Peyer's patch (tissue), 4 donors: ENCODE data around the gene COMMD2. TPM values are rescaled to one million over a fixed set of nuclear protein-coding genes. Genes with fewer than 3 reads are reported as not detected.

Source experiments
- DNase-seq, 3 donors: peaks; one replicate each; pipeline ENCODE4 v3.0.0-alpha.2; 2017 to 2019
- H3K27ac ChIP-seq, 4 donors: fragments of 200-600 bp; sonication (generic); one replicate each; pipeline ENCODE4 v1.5.1; 2016 to 2019
- H3K27me3 ChIP-seq, 2 donors: fragments of 200-600 bp; sonication (generic); one replicate each; pipeline ENCODE4 v1.5.1; 2019
- H3K36me3 ChIP-seq, 3 donors: fragments of 200-600 bp; sonication (generic); one replicate each; pipeline ENCODE4 v1.5.1; 2016 to 2019
- H3K4me1 ChIP-seq, 4 donors: fragments of 200-600 bp; sonication (generic); one replicate each; pipeline ENCODE4 v1.5.1; 2016 to 2019
- H3K4me3 ChIP-seq, 4 donors: fragments of 200-600 bp; sonication (generic); 1 replicate in 3 of 4; 2 replicates in 1 of 4; pipeline ENCODE4 v1.5.1; 2016 to 2019; ENCODE audit warnings: mild to moderate bottlenecking in 1 of 4
- H3K9me3 ChIP-seq, 4 donors: fragments of 200-600 bp; sonication (generic); one replicate each; pipeline ENCODE4 v1.5.1; 2016 to 2019; ENCODE audit warnings: mild to moderate bottlenecking in 1 of 4
- CTCF ChIP-seq, 6 experiments: fragments of 450-650 bp in 4 of 6; fragments of 200-600 bp in 2 of 6; sonication (generic) in 1 of 6; IDR thresholded peaks; one replicate each; pipeline ENCODE4 v1.5.1; 2017 to 2019; ENCODE audit warnings: antibody characterized with exemption in 6 of 6, mild to moderate bottlenecking in 3 of 6, moderate library complexity in 1 of 6
- POLR2A ChIP-seq, 2 donors: fragments of 450-650 bp; IDR thresholded peaks; one replicate each; pipeline ENCODE4 v1.5.1; 2017; ENCODE audit warnings: antibody characterized with exemption in 2 of 2, mild to moderate bottlenecking in 2 of 2, moderate library complexity in 2 of 2
- total RNA-seq, 4 donors: library from RNA; depleted of rRNA; stranded (reverse); fragments of >200 nt; gene quantifications; one replicate each; pipeline ENCODE4 v1.1.0, GENCODE V29; 2016

The COMMD2 gene
- total RNA-seq, 4 donors from 2014 or later = 10.9 to 29.7 (median 17.9) TPM

- DNase-seq = no peak
- Histone ChIP-seq H3K36me3 (no peaks in the 10 kb centered on the region), H3K4me3 (no peak overlapping the region), H3K9me3 (no peaks in the 10 kb centered on the region), H3K4me1 (no peaks in the 10 kb centered on the region), H3K27me3 (no peaks in the 10 kb centered on the region), H3K27ac (no peak overlapping the region)
- no peak for TF ChIP-seq POLR2A (IDR thresholded peaks at IDR 0.05)
These were observed 31.4 kb downstream of the COMMD2 start for GRCh38 chr3:149720918-149721317.

- H3K4me3 ChIP-seq = peak overlapping the region in 2 of 4 donors; percentile 27 to 32
- DNase-seq = peak in 1 of 3 donors; percentile 73
- H3K27me3 ChIP-seq = no peaks in the 10 kb centered on the region
- no peak overlapping the region for H3K27ac ChIP-seq
- TF ChIP-seq CTCF (IDR thresholded peaks at IDR 0.05) = peak in 5 of 6 experiments; percentile 58 to 81 (median 77)
- no peak for TF ChIP-seq POLR2A (IDR thresholded peaks at IDR 0.05)
- H3K4me1 ChIP-seq = no peaks in the 10 kb centered on the region
- H3K9me3 ChIP-seq = no peaks in the 10 kb centered on the region
- H3K36me3 ChIP-seq = no peaks in the 10 kb centered on the region
These were observed 34.8 kb downstream of the COMMD2 start for GRCh38 chr3:149717391-149718056.

GRCh38 chr3:149716984-149717383 lies 35.3 kb downstream of the COMMD2 start:
- H3K4me1 ChIP-seq = no peaks in the 10 kb centered on the region
- H3K27ac ChIP-seq = no peak overlapping the region
- DNase-seq = no peak
- H3K27me3 ChIP-seq = no peaks in the 10 kb centered on the region
- H3K9me3 ChIP-seq = no peaks in the 10 kb centered on the region
- TF ChIP-seq CTCF (IDR thresholded peaks at IDR 0.05) (no peak), POLR2A (IDR thresholded peaks at IDR 0.05) (no peak)
- no peaks in the 10 kb centered on the region for H3K36me3 ChIP-seq
- peak overlapping the region in 2 of 4 donors; percentile 27 to 32 for H3K4me3 ChIP-seq

GRCh38 chr3:149715247-149715646 lies 37.0 kb downstream of the COMMD2 start:
- H3K4me3 ChIP-seq = no peak overlapping the region
- no peaks in the 10 kb centered on the region for H3K9me3 ChIP-seq
- TF ChIP-seq POLR2A (IDR thresholded peaks at IDR 0.05) (no peak), CTCF (IDR thresholded peaks at IDR 0.05) (no peak)
- no peaks in the 10 kb centered on the region for H3K27me3 ChIP-seq
- no peak for DNase-seq
- H3K27ac ChIP-seq = no peak overlapping the region
- H3K36me3 ChIP-seq = no peaks in the 10 kb centered on the region
- H3K4me1 ChIP-seq = no peaks in the 10 kb centered on the region

- TF ChIP-seq CTCF (IDR thresholded peaks at IDR 0.05) (no peak), POLR2A (IDR thresholded peaks at IDR 0.05) (no peak)
- H3K27ac ChIP-seq = no peak overlapping the region
- DNase-seq = no peak
These were observed 38.3 kb downstream of the COMMD2 start for GRCh38 chr3:149713730-149714654.

GRCh38 chr3:149706905-149707304 lies 45.4 kb downstream of the COMMD2 start:
- H3K4me1 ChIP-seq = no peaks in the 10 kb centered on the region
- no peak overlapping the region for H3K4me3 ChIP-seq
- no peaks in the 10 kb centered on the region for H3K36me3 ChIP-seq
- no peak overlapping the region for H3K27ac ChIP-seq
- TF ChIP-seq POLR2A (IDR thresholded peaks at IDR 0.05) (no peak), CTCF (IDR thresholded peaks at IDR 0.05) (no peak)
- no peaks in the 10 kb centered on the region for H3K27me3 ChIP-seq
- DNase-seq = no peak
- H3K9me3 ChIP-seq = no peaks in the 10 kb centered on the region

More at GRCh38 chr3:149713730-149714654, 38.3 kb downstream of the COMMD2 start:
- H3K36me3 ChIP-seq = no peaks in the 10 kb centered on the region
- H3K9me3 ChIP-seq = no peaks in the 10 kb centered on the region
- H3K27me3 ChIP-seq = no peaks in the 10 kb centered on the region
- H3K4me3 ChIP-seq = no peak overlapping the region
- no peaks in the 10 kb centered on the region for H3K4me1 ChIP-seq
